Thymus (tissue), 14 donors: ENCODE data around the gene PABPC1L2A. TPM values are rescaled to one million over a fixed set of nuclear protein-coding genes. Genes with fewer than 3 reads are reported as not detected.
"Not testable (repeated sequence)": the region's sequence is repeated elsewhere in the genome, so short reads cannot be mapped to it uniquely, and the experiment has no call there.

Source experiments
- DNase-seq, 9 donors: peaks; one replicate each; pipeline ENCODE4 v3.0.0-alpha.2; 2013; ENCODE audit warnings: low spot score in 9 of 9, low read depth in 6 of 9, missing footprints in 1 of 9
- H3K27ac ChIP-seq, 2 donors: one replicate each; pipeline ENCODE4 v1.5.1; 2013; ENCODE audit warnings: control low read depth in 1 of 2, low read depth in 1 of 2, low read length in 1 of 2, mild to moderate bottlenecking in 1 of 2, moderate library complexity in 1 of 2
- H3K27me3 ChIP-seq, 2 donors: one replicate each; pipeline ENCODE4 v1.5.1; 2013; ENCODE audit warnings: low read length in 1 of 2; ENCODE audit not compliant: control insufficient read depth in 2 of 2, insufficient read depth in 1 of 2
- H3K36me3 ChIP-seq, 2 donors: one replicate each; pipeline ENCODE4 v1.5.1; 2013; ENCODE audit warnings: low read length in 1 of 2, mild to moderate bottlenecking in 1 of 2, moderate library complexity in 1 of 2; ENCODE audit not compliant: control insufficient read depth in 2 of 2, insufficient read depth in 2 of 2
- H3K4me1 ChIP-seq, 2 donors: one replicate each; pipeline ENCODE4 v1.5.1; 2013; ENCODE audit warnings: low read length in 2 of 2; ENCODE audit not compliant: control insufficient read depth in 2 of 2, insufficient read depth in 2 of 2
- H3K4me3 ChIP-seq, 2 donors: one replicate each; pipeline ENCODE4 v1.5.1; 2013; ENCODE audit warnings: low read length in 2 of 2, control low read depth in 1 of 2, mild to moderate bottlenecking in 1 of 2
- H3K9me3 ChIP-seq, 2 donors: one replicate each; pipeline ENCODE4 v1.5.1; 2013; ENCODE audit warnings: low read length in 1 of 2, mild to moderate bottlenecking in 1 of 2; ENCODE audit not compliant: control insufficient read depth in 2 of 2, insufficient read depth in 1 of 2
- WGBS: extraction: QIAGEN DNeasy Blood & Tissue Kit; methylation state at CpG from one replicate; pipeline ENCODE4 v1.1.7; 2013; 5-methylcytosine and 5-hydroxymethylcytosine counted together
- long read RNA-seq, 10 donors: transcript quantifications; one replicate each; lab custom pipeline, GENCODE V29; 2026
- polyA plus RNA-seq: library from polyadenylated mRNA; stranded (reverse); fragments of 200-250 nt; gene quantifications from one replicate; pipeline ENCODE4 v1.2.3, GENCODE V29; 2013
- total RNA-seq: library from RNA; stranded (reverse); fragments of 120-200 nt; gene quantifications from one replicate; pipeline ENCODE4 v1.2.4, GENCODE V29; 2013
- donor health status: healthy.

The PABPC1L2A gene
- total RNA-seq (not detected), polyA plus RNA-seq (0.02 TPM)
- long read RNA-seq, donor 1 = 0 reads
- long read RNA-seq, donor 2 = 0 reads
- long read RNA-seq, donor 3 = 0 reads
- long read RNA-seq, donor 4 = 0 reads
- long read RNA-seq, donor 5 = 0 reads
- long read RNA-seq, donor 6 = 0 reads
- long read RNA-seq, donor 7 = 0 reads
- long read RNA-seq, donor 8 = 0 reads
- long read RNA-seq, donor 9 = 0 reads
- long read RNA-seq, donor 10 = 0 reads

GRCh38 chrX:73079024-73079562 lies at the start of gene PABPC1L2A:
PABPC1L2A (minus strand) TSS chrX:73079512; CDS start chrX:73079386, 126 bp downstream.
- H3K4me1 ChIP-seq, H3K27ac ChIP-seq, H3K4me3 ChIP-seq, DNase-seq, H3K27me3 ChIP-seq, H3K36me3 ChIP-seq, H3K9me3 ChIP-seq: not testable (repeated sequence)
- WGBS = 8% methylated on average over 19 of the region's 45 CpGs

DNA sequence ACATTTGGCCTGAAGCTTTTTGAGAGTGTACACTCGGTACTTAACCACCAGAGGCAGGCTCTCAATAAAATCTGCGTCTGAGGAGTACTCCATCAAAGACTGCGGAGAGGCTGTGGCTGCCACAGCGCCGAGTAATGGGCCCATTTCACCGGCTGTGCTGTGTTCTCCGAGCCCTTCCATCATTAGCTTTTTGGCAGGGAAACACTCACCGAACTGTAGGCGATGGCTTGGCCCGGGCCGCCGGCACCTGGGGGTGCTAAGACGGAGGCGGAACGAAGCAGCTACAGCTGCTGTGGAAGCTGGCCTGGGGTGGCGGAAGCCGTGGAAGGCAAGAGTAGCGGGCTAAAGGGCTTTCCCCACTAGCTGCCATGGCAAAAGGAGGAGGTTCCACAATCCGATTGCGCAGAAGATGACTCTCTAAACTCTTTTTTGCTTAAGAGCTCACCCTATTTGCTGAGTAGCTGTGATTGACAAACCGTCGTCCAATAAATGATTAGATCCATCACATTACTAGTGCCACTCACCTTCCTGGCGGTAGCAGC lies 48.5 kb upstream of the PABPC1L2A start:
- H3K9me3 ChIP-seq = peaks cover 0 to 6% of the 10 kb centered on the region in 2 donors
- H3K27ac ChIP-seq = no peak overlapping the region
- H3K36me3 ChIP-seq = no peaks in the 10 kb centered on the region
- no peak overlapping the region for H3K4me3 ChIP-seq
- no peaks in the 10 kb centered on the region for H3K4me1 ChIP-seq
- H3K27me3 ChIP-seq = no peaks in the 10 kb centered on the region
- no peak for DNase-seq
- 28% methylated on average over 23 of the region's 23 CpGs for WGBS

DNA sequence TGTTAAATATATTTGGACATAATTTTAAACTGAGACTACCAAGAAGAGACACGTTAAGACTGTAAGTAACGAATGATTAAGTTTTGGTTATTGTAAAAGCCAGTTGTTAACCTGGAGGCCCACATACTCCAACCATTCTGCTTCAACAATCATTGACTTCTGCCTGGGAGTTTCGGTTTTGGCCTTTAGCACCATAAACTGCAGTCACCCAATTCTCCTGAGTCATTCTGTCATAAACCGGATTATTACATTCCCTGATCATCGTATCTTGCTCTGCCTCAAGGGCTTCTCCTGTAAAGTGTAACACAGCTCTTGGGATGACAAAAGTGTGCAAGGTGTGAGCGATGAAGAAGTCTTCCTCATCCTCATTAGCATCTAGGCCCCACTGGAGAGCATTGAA lies 46.9 kb upstream of the PABPC1L2A start:
- Histone ChIP-seq H3K36me3 (no peaks in the 10 kb centered on the region), H3K4me3 (no peak overlapping the region), H3K9me3 (peaks cover 0 to 6% of the 10 kb centered on the region in 2 donors), H3K27ac (no peak overlapping the region), H3K27me3 (no peaks in the 10 kb centered on the region), H3K4me1 (no peaks in the 10 kb centered on the region)
- WGBS = 94% methylated on average over 6 of the region's 6 CpGs
- DNase-seq = no peak

DNA sequence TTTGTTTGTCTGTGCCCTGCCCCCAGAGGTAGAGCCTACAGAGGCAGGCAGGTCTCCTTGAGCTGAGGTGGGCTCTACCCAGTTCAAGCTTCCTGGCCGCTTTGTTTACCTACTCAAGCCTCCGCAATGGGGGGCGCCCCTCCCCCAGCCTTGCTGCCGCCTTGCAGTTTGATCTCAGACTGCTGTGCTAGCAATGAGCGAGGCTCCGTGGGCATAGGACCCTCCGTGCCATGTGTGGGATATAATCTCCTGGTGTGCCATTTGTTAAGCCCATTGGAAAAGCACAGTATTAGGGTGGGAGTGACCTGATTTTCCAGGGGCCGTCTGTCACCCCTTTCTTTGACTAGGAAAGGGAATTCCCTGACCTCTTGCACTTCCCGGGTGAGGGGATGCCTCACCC lies 20.2 kb upstream of the PABPC1L2A start:
- 92% methylated on average over 9 of the region's 9 CpGs for WGBS
- H3K9me3 ChIP-seq, H3K4me3 ChIP-seq, H3K27ac ChIP-seq, H3K27me3 ChIP-seq, H3K36me3 ChIP-seq, H3K4me1 ChIP-seq, DNase-seq: not testable (repeated sequence)

DNA sequence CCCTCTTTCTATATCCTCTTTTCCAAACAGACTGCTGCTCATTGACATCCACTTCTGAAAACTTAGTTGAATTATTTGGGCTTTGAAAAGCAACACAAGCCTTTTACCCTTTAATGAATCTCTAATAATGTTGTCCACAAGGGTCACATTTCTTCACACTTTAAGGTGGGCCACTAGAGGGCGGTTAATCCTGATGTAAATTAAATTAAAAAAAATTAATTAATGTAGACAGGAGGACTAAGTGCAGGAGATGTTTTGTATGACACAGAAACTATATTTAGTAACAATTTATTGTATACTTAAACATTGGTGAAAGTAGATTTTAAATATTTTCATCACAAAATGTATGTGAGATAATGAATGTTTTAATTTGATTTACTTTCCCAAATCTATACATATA lies 7.5 kb upstream of the PABPC1L2A start:
- not testable (repeated sequence) for DNase-seq, H3K4me1 ChIP-seq, H3K9me3 ChIP-seq, H3K27me3 ChIP-seq, H3K36me3 ChIP-seq, H3K27ac ChIP-seq, H3K4me3 ChIP-seq
- WGBS = 49% methylated on average over 1 of the region's 1 CpG

DNA sequence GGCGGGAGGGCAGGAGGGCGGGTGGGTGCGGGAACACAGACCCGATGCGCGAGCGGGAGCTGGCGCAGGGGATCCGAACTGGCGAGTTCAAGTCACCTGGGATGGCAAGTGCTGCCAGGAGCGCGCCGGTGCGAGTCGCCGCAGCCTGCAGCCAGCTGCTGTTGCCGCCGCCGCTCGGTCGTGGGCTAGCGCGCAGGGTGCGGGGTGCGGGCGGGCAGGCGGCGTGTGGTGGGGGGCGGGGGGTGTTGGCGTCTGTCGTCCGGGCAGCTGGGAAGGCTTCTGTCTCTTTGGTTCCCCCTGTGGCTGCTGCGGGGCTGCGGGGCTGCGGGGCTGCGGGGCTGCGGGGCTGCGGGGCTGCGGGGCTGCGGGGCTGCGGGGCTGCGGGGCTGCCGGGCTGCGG lies 572 bp upstream of the PABPC1L2A start:
- not testable (repeated sequence) for DNase-seq, H3K4me3 ChIP-seq, H3K36me3 ChIP-seq, H3K4me1 ChIP-seq, H3K27me3 ChIP-seq, H3K9me3 ChIP-seq, H3K27ac ChIP-seq
- WGBS = no CpG with 5 or more reads among the region's 44 CpGs

DNA sequence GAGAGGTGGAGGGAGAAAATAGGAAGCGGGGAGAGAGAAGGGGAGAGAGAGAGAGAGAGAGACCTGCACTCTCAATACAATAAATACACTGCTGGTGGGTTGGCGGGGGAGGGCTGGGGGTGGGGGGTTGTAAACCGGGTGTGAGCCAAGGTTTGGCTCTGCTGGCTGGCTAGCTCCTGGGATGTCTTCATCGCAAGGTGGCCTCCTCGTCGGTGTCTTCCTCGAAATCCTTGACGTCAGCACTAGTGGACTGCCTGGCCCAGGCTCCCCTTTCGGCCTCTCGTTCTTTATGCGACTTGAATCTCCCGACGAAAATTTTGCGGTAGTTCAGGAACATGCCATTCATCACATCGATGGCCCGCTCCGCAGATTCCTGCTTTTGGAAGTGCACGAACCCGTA lies 715 bp downstream of the PABPC1L2A start:
- no CpG with 5 or more reads among the region's 19 CpGs for WGBS
- H3K4me3 ChIP-seq, H3K36me3 ChIP-seq, H3K9me3 ChIP-seq, H3K27ac ChIP-seq, H3K27me3 ChIP-seq, H3K4me1 ChIP-seq, DNase-seq: not testable (repeated sequence)

DNA sequence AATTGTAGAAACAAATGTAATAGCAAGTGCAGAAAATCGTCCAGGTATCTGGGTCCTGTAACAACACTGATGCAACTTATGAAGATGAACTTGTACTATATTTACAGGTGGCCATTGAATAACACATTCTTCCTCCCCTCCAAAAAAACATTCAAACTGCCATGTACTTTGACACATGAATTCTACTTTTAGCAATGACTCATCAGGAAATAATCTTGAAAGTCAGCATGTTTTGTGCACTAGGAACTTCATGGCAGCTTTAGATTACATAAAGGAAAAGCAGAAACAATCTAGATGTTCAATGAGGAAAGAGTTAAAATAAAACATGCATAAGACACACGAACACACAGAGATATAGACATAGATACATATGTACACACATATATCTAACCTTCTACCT lies 2.5 kb downstream of the PABPC1L2A start:
- WGBS = 40% methylated on average over 2 of the region's 2 CpGs
- H3K27ac ChIP-seq = no peak overlapping the region
- no peaks in the 10 kb centered on the region for H3K36me3 ChIP-seq
- DNase-seq = no peak
- no peaks in the 10 kb centered on the region for H3K27me3 ChIP-seq
- no peaks in the 10 kb centered on the region for H3K4me1 ChIP-seq
- no peak overlapping the region for H3K4me3 ChIP-seq
- H3K9me3 ChIP-seq = no peaks in the 10 kb centered on the region

DNA sequence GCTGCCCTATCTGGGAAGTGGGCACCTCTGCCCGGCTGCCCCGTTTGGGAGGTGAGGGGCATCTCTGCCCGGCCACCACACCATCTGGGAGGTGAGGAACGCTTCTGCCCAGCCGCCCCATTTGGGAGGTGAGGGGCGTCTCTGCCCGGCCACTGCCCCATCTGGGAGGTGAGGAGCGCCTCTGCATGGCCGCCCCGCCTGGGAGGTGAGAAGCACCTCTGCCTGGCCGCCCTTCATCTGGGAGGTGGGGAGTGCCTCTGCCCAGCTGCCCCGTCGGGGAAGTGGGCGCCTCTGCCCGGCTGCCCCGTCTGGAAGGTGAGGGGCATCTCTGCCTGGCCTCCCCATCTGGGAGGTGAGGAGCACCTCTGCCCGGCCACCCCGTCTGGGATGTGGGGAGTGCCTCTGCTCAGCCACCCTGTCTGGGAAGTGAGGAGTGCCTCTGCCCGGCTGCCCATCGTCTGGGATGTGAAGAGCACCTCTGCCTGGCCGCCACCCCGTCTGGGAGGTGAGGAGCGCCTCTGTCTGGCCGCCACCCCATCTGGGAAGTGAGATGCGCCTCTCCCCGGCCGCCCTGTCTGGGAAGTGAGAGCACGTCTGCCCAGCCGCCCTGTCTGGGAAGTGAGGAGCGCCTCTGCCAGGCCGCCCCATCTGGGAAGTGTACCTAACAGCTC lies 9.8 kb downstream of the PABPC1L2A start:
- H3K27me3 ChIP-seq = no peaks in the 10 kb centered on the region
- H3K36me3 ChIP-seq = no peaks in the 10 kb centered on the region
- H3K4me1 ChIP-seq = no peaks in the 10 kb centered on the region
- H3K4me3 ChIP-seq = no peak overlapping the region
- H3K9me3 ChIP-seq = peaks cover 0 to 22% of the 10 kb centered on the region in 2 donors
- no peak overlapping the region for H3K27ac ChIP-seq
- DNase-seq = no peak
- 95% methylated on average over 31 of the region's 31 CpGs for WGBS
